Activated naive CD8-positive, alpha-beta T cell treated with anti-CD3 and anti-CD28 coated beads, Interleukin-2, amount 50 U/mL, for 16 hours (primary cell): ENCODE measurements around the gene RALY.
"Not testable (repeated sequence)": the region's sequence is repeated elsewhere in the genome, so short reads cannot be mapped to it uniquely, and the experiment has no call there.

Experiments used
- DNase-seq: peaks from one replicate; pipeline ENCODE4 v3.0.0-alpha.2; 2020; ENCODE audit warnings: low read depth, low spot score

The RALY gene

DNA sequence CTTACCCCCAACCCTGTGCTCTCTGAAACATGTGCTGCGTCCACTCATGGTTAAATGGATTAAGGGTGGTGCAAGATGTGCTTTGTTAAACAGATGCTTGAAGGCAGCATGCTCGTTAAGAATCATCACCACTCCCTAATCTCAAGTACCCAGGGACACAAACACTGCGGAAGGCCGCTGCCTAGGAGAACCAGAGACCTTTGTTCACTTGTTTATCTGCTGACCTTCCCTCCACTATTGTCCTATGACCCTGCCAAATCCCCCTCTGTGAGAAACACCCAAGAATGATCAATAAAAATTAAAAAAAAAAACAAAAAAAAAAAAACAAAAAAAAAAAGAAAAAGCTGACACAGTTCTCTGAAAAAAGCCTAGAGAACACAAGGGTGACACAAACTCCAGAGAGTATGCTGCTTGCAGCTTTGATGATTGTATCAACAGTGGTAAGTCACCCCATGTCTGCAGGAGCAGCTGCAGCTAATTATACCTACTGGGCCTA, 139.7 kb downstream of the RALY start:
- DNase-seq = not testable (repeated sequence)
